SK-MEL-5 (cell line): Measurements from ENCODE around the gene CMTM7. TPM values are rescaled to one million over a fixed set of nuclear protein-coding genes. Genes with fewer than 3 reads are reported as not detected.
"Not testable (repeated sequence)": the region's sequence is repeated elsewhere in the genome, so short reads cannot be mapped to it uniquely, and the experiment has no call there.

ENCODE experiments used
- DNase-seq: peaks from one replicate; pipeline ENCODE4 v3.0.0-alpha.2; 2016; ENCODE audit warnings: low read depth, low spot score
- in situ Hi-C: cut with HindIII; loops from 2 replicates; pipeline ENCODE4 v1.10.0; 2016; ENCODE audit warnings: low sequenced_read_pairs, high pct_unique_total_duplicates, low pct_unique_long_range_greater_than_20kb
- total RNA-seq: library from RNA; depleted of rRNA; stranded (reverse); fragments of >200 nt; shearing (Covaris generic); gene quantifications from 2 replicates; pipeline ENCODE4 v1.2.3, GENCODE V29; 2014

Gene CMTM7
- total RNA-seq, 1 experiment from 2014 or later: 19.0 TPM

- in situ Hi-C loops: no loop called here
- no peak for DNase-seq
Observed at GRCh38 chr3:32448686-32449474, 57.2 kb downstream of the CMTM7 start.

DNA sequence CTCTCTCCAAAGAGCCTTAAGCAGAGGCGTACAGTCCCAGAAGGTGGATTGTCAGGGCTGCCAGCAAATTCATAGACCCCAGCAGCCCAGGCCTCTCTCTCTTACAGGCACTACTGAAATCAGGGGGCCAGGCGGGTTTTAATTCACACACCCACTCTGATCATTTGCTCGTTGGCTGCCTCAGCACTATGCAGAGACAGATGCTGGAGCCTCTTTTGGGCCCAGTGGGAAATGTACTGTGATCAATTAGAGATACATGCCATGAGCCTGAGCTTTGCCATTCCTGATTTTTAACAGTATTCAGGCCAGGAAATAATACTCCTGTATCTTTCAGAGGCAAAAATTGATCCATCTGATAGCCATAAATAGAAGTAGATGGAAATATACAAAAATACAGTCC is 58.0 kb downstream of the CMTM7 start:
- DNase-seq: no peak
- in situ Hi-C loops: no loop called here

- in situ Hi-C loops: no loop called here
Observed at GRCh38 chr3:32450426-32450825, 58.8 kb downstream of the CMTM7 start.

DNA sequence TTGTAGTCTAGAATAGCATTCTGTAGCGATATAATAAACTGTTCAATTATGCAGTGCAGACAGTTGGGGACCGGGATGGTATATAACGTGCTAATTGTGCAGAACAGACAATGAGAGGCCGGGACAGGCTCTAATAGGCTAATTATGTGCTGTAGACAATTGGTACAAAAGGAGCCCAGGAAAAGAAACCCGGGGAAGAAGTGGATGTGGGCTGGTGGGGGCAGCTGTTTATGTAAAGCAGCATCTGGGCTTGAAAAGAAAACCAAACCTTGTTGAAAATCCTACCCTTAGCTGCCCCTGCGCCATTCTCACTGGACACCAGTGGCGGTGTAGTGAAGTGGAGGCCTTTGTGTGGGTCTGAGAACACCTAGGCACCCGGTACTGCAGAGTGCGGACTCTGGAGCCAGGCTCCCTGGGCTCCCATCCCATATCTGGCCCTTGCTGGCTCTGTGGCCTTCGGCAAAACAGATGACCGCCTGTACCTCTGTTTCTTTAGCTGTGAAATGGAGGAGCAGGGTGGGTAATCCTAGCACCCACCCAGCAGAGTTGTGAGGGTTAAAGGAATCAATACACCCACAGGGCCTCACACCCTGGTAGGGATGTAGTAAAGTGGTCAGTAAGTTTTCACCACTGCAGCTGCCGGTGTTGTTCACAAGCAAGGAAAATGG is 59.5 kb downstream of the CMTM7 start:
- in situ Hi-C loops: no loop called here

More at GRCh38 chr3:32450426-32450825, 58.8 kb downstream of the CMTM7 start:
- DNase-seq: no peak

DNA sequence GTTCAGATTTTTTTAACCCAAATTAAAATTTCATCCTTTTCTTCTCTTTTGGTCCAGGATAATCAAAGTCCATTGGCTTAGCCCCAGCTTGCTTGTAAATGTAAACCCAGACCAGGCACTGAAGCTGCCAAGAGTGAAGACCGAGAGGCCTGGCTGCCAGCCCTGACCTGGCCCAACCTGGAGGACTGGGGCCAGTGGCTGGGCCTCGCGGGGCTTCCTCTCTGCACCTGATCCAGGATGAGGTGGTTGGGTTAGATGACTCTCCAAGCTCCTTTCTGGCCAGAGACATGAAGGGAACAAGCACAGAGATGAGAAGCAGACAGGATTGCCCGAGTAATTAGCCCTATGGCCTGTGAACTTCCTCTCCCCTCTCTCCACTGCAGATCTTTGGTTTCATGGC is 60.4 kb downstream of the CMTM7 start:
- in situ Hi-C loops: no loop called here
- DNase-seq: no peak

More for the DNA sequence above, 59.5 kb downstream of the CMTM7 start:
- no peak for DNase-seq

DNA sequence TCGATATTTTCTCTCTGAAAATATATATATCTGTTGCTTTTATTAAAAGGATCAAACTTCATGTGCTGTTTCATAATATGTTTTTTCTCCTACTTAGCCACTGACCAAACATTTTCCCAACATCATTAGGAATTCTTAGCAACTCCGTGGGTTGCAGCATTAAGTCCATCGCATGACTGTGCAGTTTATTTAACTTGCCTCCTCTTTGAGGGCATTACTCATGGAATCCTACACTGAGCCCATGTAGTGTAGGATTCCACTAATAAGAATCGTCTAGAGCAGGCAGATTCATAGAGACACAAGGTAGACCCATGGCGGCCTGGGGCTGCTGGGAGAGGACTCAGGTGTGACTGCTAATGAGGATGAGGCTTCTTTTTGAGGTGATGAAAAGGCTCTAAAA is 61.7 kb downstream of the CMTM7 start:
- no peak for DNase-seq
- in situ Hi-C loops: no loop called here

DNA sequence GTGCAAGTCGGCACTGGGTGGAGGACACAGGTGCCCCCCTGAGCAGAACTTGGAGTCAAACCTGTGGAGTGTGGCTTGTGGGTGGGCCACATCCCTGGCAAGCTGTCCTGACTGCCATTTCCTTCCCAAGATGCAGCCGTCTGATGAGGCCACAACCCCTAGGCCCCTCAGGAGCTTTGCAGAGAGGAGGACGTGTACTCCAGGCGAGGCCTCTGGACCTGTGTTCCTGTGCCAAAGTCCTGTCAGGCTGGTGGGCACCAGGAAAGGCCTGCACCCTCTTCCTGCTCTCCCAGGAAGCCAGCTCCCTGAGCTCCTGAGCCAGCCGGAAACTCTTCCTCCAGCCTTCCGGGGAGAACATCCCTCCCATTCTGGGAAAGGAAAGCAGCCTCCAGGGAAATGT is 62.5 kb downstream of the CMTM7 start:
- no peak for DNase-seq
- in situ Hi-C loops: no loop called here

DNA sequence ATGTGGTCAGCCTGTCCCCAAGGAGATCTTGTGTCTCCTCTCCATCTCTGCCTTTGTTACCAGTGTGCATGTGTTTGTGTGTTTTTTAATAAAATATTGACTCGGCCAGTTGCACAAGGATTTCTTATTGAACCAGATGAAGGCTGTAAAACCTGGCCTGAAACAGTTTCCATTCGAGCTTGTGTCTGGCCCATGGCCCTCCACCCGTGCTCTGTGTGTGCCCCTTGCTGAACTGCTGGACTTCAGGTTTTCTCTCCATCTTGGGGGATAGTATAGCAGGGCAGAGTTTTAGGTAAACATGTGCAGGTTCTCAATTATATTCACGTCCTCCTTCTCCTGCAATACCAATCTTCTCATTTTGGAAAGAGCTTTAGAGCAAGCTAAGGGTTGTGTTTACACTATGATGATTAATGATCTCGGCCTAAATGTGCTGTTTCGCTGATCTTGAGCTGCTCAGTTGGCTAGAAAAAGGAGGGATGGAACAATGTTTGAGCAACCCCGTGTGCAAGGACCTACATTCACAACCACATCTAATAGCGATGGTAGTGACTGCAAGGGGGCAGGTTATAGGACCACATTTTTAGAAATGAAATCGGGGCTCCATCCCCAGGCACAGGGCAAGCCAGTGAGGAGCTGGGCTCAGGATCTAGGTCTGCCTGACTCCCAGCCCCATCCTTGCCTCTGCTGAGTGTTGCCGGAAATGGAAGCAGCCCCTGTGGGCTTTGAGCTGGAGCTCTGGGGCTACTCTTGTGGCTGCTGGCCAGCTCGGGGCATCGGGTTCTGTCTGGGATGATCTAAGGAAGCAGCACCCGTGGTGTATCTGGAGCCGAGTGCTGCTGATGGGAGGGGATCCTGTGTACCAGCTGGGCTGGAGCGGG is 63.3 kb downstream of the CMTM7 start:
- in situ Hi-C loops: no loop called here

DNA sequence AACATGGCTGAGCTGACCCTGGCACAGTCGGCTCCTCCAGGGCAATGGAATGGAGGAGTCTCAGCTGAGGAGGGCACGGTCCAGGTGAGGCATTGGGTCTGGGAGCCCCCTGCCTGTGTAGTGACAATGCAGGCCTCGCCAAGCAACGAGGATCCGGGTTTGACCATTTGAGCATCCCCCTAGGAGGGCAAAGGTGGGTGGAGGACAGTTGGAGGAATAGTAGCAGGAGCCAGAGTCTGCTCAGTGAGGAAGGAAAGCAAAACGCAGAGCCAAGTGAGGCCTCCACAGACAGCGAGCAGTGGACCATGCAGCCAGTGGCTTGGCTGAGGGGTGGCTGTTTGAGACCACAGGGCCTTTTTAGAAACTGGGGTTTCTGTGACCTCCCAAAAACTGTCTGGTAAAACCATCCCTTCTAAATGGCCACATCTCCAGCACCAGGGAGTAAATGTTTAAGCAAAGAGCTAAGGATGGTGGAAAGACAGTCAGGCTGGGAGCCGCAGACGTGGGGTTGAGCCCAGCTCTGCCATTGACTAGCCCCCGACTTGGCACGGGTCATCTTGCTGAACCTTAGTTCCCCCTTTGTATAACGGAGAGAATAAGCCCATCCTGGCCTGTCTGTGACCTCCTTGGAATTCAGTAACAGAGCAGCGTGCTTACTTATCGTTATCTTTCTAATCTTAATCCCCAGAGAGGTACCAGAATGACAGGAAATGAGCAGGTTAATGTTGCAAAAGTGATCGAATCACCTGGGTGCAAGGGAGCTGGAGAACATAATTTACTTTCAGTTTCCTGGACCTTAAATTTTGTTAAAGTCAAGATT is 64.2 kb downstream of the CMTM7 start:
- in situ Hi-C loops: no loop called here
- DNase-seq: no peak

More for the DNA sequence above, 63.3 kb downstream of the CMTM7 start:
- DNase-seq: no peak

DNA sequence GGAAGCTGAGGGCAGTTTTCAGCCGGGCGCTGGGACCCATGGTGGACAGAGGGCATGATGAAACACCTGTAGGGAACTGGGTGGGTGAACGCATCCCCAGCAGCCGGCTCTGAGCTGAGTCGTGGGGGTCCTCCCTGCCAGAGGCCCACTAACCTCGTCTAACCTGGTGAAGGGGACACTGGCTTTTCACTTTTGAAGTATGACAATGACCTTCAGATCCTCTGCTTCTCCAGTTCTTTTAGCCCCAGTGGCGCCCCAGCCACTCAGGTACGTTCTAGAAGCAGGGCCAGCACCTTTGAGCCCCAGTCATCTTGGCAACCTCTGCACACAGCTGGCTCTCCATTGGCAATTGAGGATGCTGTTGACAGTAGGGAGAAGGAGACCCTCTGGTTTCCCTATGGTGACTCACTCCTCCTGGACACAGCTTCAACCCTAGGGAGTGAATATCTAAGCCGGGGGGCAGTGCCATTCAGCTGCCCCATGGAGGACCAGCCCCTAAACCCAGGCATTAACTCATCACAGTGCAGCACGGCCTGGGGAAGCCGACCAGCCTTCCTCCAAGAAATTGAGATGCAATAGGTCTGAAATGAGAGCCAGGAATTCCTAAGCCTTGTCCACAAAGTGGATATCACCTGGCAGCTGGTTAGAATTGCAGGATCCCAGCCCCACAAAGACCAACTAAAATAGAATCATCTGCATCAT is 64.9 kb downstream of the CMTM7 start:
- in situ Hi-C loops: no loop called here
- DNase-seq: no peak

GRCh38 chr3:32457971-32458471 is 66.4 kb downstream of the CMTM7 start:
- in situ Hi-C loops: no loop called here
- DNase-seq: no peak

DNA sequence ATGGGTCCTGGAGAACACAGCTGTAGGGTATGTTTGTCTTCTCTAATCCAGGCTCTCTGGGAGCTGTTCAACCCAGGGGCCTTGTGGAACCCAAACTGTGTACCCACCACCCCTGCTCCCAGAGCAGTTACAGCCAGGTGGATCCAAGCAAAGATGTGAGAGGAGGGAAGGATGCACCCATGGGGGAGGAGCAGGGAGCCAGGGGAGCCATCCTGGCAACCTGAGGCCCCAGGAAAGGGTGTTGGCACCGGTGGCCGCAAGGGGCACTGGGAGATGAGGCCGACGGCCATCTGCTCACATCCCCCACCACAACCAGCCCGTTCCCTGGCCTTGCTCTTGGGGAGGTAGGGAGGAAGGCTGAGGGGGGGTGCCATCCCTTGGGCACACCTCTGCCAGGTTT is 67.8 kb downstream of the CMTM7 start:
- in situ Hi-C loops: no loop called here
- DNase-seq: no peak

- no peak for DNase-seq
- in situ Hi-C loops: no loop called here
Observed at GRCh38 chr3:32460031-32460749, 68.5 kb downstream of the CMTM7 start.

- in situ Hi-C loops, DNase-seq: not testable (repeated sequence)
Observed at GRCh38 chr3:32460817-32461496, 69.3 kb downstream of the CMTM7 start.

- DNase-seq, in situ Hi-C loops: not testable (repeated sequence)
Observed at GRCh38 chr3:32462191-32462986, 70.7 kb downstream of the CMTM7 start.
